NT2/D1 (cell line): Measurements from ENCODE around the gene EIF4E1B.

Source experiments
- SUZ12 ChIP-seq: IDR thresholded peaks from 2 replicates; pipeline ENCODE4 v1.6.1; 2011; ENCODE audit not compliant: insufficient read length, insufficient read depth; ENCODE audit errors: extremely low read depth
- YY1 ChIP-seq: IDR thresholded peaks from 2 replicates; pipeline ENCODE4 v1.6.1; 2011; ENCODE audit not compliant: insufficient read length, insufficient read depth
- ZNF274 ChIP-seq: IDR thresholded peaks from 2 replicates; pipeline ENCODE4 v1.6.1; 2011; ENCODE audit warnings: mild to moderate bottlenecking, low read depth, low read length

DNA sequence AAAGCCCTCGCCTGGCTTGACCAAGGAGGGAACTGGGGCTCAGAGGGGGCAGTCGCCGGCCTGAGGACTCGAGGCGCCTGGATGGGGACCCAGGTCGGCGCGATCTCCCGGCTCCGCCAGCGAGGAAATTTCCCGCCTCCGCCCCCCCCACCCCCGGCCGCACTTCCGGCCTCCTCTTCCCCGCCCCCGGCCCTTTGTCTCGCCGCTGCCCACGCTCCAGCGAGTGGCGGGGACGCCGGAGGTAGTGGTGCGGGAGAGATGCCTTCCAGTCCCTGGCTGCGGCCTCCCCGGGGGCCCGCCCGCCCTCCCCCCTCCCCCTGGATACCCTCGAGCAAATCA lies 20.1 kb upstream of the EIF4E1B start:
- TF ChIP-seq YY1 = no peak
- no peak for TF ChIP-seq ZNF274
- TF ChIP-seq SUZ12 = no peak
